HUES48 (cell line): ENCODE measurements around the gene EFCAB8.

ENCODE experiments used
- H3K27ac ChIP-seq: one replicate; pipeline ENCODE4 v1.7.0; 2013; ENCODE audit warnings: low read depth, low read length, inconsistent platforms
- H3K27me3 ChIP-seq: 2 replicates; pipeline ENCODE4 v1.6.1; 2013; ENCODE audit warnings: mild to moderate bottlenecking, low read length; ENCODE audit not compliant: control insufficient read depth, insufficient read depth
- H3K36me3 ChIP-seq: 2 replicates; pipeline ENCODE4 v1.6.1; 2013; ENCODE audit warnings: low read length; ENCODE audit not compliant: control insufficient read depth, insufficient read depth
- H3K4me1 ChIP-seq: 2 replicates; pipeline ENCODE4 v1.6.1; 2013; ENCODE audit warnings: mild to moderate bottlenecking, low read length; ENCODE audit not compliant: control insufficient read depth, insufficient read depth
- H3K4me3 ChIP-seq: 2 replicates; pipeline ENCODE4 v1.5.1; 2013; ENCODE audit warnings: mild to moderate bottlenecking, low read depth, low read length
- H3K9ac ChIP-seq: 2 replicates; pipeline ENCODE4 v1.6.1; 2013; ENCODE audit warnings: mild to moderate bottlenecking, low read depth, low read length, moderate library complexity
- H3K9me3 ChIP-seq: 2 replicates; pipeline ENCODE4 v1.6.1; 2013; ENCODE audit warnings: low read length; ENCODE audit not compliant: control insufficient read depth, insufficient read depth

The EFCAB8 gene

GRCh38 chr20:32982617-32983458, 124.1 kb downstream of the EFCAB8 start:
- Histone ChIP-seq H3K9me3 (no peaks in the 10 kb centered on the region), H3K4me1 (no peaks in the 10 kb centered on the region), H3K27ac (no peak overlapping the region), H3K4me3 (no peak overlapping the region), H3K36me3 (no peaks in the 10 kb centered on the region), H3K27me3 (no peaks in the 10 kb centered on the region), H3K9ac (no peak overlapping the region)

GRCh38 chr20:32983459-32984112, 124.9 kb downstream of the EFCAB8 start:
- Histone ChIP-seq H3K27me3 (no peaks in the 10 kb centered on the region), H3K4me3 (no peak overlapping the region), H3K9ac (no peak overlapping the region), H3K36me3 (no peaks in the 10 kb centered on the region), H3K4me1 (no peaks in the 10 kb centered on the region), H3K27ac (no peak overlapping the region), H3K9me3 (no peaks in the 10 kb centered on the region)

GRCh38 chr20:32984196-32984595, 125.5 kb downstream of the EFCAB8 start:
- Histone ChIP-seq H3K4me3 (no peak overlapping the region), H3K36me3 (no peaks in the 10 kb centered on the region), H3K27me3 (no peaks in the 10 kb centered on the region), H3K9me3 (no peaks in the 10 kb centered on the region), H3K27ac (no peak overlapping the region), H3K4me1 (no peaks in the 10 kb centered on the region), H3K9ac (no peak overlapping the region)

- Histone ChIP-seq H3K4me1 (no peaks in the 10 kb centered on the region), H3K4me3 (no peak overlapping the region), H3K36me3 (no peaks in the 10 kb centered on the region), H3K9me3 (no peaks in the 10 kb centered on the region), H3K9ac (no peak overlapping the region), H3K27me3 (no peaks in the 10 kb centered on the region), H3K27ac (no peak overlapping the region)
These were observed 126.1 kb downstream of the EFCAB8 start for GRCh38 chr20:32984631-32985354.

- H3K27ac ChIP-seq: no peak overlapping the region
- H3K4me1 ChIP-seq: no peaks in the 10 kb centered on the region
- no peaks in the 10 kb centered on the region for H3K27me3 ChIP-seq
- no peaks in the 10 kb centered on the region for H3K9me3 ChIP-seq
- H3K9ac ChIP-seq: no peak overlapping the region
- H3K36me3 ChIP-seq: no peaks in the 10 kb centered on the region
- no peak overlapping the region for H3K4me3 ChIP-seq
These were observed 126.9 kb downstream of the EFCAB8 start for GRCh38 chr20:32985596-32985995.

- Histone ChIP-seq H3K36me3 (no peaks in the 10 kb centered on the region), H3K27ac (no peak overlapping the region), H3K9me3 (no peaks in the 10 kb centered on the region), H3K27me3 (no peaks in the 10 kb centered on the region), H3K4me3 (no peak overlapping the region), H3K4me1 (no peaks in the 10 kb centered on the region), H3K9ac (no peak overlapping the region)
These were observed 127.7 kb downstream of the EFCAB8 start for GRCh38 chr20:32986331-32986966.

- H3K27ac ChIP-seq: no peak overlapping the region
- no peaks in the 10 kb centered on the region for H3K4me1 ChIP-seq
- H3K27me3 ChIP-seq: no peaks in the 10 kb centered on the region
- no peaks in the 10 kb centered on the region for H3K9me3 ChIP-seq
- H3K4me3 ChIP-seq: no peak overlapping the region
- H3K36me3 ChIP-seq: no peaks in the 10 kb centered on the region
- H3K9ac ChIP-seq: no peak overlapping the region
These were observed 128.5 kb downstream of the EFCAB8 start for GRCh38 chr20:32987044-32987825.

GRCh38 chr20:32988008-32988407, 129.3 kb downstream of the EFCAB8 start:
- Histone ChIP-seq H3K4me3 (no peak overlapping the region), H3K9ac (no peak overlapping the region), H3K36me3 (no peaks in the 10 kb centered on the region), H3K9me3 (no peaks in the 10 kb centered on the region), H3K4me1 (no peaks in the 10 kb centered on the region), H3K27me3 (no peaks in the 10 kb centered on the region), H3K27ac (no peak overlapping the region)

- no peak overlapping the region for H3K27ac ChIP-seq
- H3K4me3 ChIP-seq: no peak overlapping the region
- no peaks in the 10 kb centered on the region for H3K36me3 ChIP-seq
- H3K9me3 ChIP-seq: no peaks in the 10 kb centered on the region
- no peaks in the 10 kb centered on the region for H3K4me1 ChIP-seq
- H3K27me3 ChIP-seq: no peaks in the 10 kb centered on the region
- no peak overlapping the region for H3K9ac ChIP-seq
These were observed 131.0 kb downstream of the EFCAB8 start for GRCh38 chr20:32989507-32990283.

- no peak overlapping the region for H3K4me3 ChIP-seq
- no peaks in the 10 kb centered on the region for H3K9me3 ChIP-seq
- no peaks in the 10 kb centered on the region for H3K27me3 ChIP-seq
- H3K4me1 ChIP-seq: no peaks in the 10 kb centered on the region
- no peak overlapping the region for H3K27ac ChIP-seq
- H3K36me3 ChIP-seq: no peaks in the 10 kb centered on the region
- no peak overlapping the region for H3K9ac ChIP-seq
These were observed 131.7 kb downstream of the EFCAB8 start for GRCh38 chr20:32990426-32990825.
